ENCODE results near the gene CERS6.

DNA sequence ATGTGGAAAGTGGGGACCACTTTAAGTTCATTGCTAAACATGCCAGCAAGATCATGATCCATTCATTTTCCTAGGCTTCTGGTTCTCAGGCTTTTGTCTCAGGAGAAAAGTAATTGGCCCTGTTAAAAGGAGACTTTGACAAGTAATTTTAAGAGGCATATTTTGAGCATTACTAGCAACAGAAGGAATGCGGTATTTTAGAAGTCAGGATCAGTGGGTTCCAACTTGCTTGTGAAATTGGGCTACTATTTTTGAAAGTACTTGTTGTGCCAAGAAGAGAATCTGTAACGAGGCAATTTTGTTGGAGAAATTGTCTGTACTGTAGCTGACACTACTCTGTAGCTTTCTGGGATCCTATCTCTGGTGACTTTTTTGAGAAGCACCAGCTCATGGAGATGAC is 59.4 kb downstream of the CERS6 start:
- TF ChIP-seq, protein P1, sequence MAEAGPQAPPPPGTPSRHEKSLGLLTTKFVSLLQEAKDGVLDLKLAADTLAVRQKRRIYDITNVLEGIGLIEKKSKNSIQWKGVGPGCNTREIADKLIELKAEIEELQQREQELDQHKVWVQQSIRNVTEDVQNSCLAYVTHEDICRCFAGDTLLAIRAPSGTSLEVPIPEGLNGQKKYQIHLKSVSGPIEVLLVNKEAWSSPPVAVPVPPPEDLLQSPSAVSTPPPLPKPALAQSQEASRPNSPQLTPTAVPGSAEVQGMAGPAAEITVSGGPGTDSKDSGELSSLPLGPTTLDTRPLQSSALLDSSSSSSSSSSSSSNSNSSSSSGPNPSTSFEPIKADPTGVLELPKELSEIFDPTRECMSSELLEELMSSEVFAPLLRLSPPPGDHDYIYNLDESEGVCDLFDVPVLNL (IDR thresholded peaks at IDR 0.05; ENCODE audit: low read depth, low read length) = no peak
- TF ChIP-seq, protein P2, sequence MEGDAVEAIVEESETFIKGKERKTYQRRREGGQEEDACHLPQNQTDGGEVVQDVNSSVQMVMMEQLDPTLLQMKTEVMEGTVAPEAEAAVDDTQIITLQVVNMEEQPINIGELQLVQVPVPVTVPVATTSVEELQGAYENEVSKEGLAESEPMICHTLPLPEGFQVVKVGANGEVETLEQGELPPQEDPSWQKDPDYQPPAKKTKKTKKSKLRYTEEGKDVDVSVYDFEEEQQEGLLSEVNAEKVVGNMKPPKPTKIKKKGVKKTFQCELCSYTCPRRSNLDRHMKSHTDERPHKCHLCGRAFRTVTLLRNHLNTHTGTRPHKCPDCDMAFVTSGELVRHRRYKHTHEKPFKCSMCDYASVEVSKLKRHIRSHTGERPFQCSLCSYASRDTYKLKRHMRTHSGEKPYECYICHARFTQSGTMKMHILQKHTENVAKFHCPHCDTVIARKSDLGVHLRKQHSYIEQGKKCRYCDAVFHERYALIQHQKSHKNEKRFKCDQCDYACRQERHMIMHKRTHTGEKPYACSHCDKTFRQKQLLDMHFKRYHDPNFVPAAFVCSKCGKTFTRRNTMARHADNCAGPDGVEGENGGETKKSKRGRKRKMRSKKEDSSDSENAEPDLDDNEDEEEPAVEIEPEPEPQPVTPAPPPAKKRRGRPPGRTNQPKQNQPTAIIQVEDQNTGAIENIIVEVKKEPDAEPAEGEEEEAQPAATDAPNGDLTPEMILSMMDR (IDR thresholded peaks at IDR 0.05 in 2 of 3, conservative IDR thresholded peaks at IDR 0.05 in 1 of 3; ENCODE audit: control insufficient read depth in 2 of 3, extremely low read depth in 1 of 3, insufficient read depth in 1 of 3, low read depth in 3 of 3, low read length in 3 of 3) = no peak
- TF ChIP-seq CEBPB (IDR thresholded peaks at IDR 0.05; ENCODE audit: borderline replicate concordance in 1 of 2, low read depth in 2 of 2, low read length in 2 of 2) = no peak
- TF ChIP-seq SMC3 (IDR thresholded peaks at IDR 0.05; ENCODE audit: borderline replicate concordance, low read length) = no peak
- TF ChIP-seq, protein P3, sequence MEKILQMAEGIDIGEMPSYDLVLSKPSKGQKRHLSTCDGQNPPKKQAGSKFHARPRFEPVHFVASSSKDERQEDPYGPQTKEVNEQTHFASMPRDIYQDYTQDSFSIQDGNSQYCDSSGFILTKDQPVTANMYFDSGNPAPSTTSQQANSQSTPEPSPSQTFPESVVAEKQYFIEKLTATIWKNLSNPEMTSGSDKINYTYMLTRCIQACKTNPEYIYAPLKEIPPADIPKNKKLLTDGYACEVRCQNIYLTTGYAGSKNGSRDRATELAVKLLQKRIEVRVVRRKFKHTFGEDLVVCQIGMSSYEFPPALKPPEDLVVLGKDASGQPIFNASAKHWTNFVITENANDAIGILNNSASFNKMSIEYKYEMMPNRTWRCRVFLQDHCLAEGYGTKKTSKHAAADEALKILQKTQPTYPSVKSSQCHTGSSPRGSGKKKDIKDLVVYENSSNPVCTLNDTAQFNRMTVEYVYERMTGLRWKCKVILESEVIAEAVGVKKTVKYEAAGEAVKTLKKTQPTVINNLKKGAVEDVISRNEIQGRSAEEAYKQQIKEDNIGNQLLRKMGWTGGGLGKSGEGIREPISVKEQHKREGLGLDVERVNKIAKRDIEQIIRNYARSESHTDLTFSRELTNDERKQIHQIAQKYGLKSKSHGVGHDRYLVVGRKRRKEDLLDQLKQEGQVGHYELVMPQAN (conservative IDR thresholded peaks at IDR 0.05) = no peak
- TF ChIP-seq, protein P4, sequence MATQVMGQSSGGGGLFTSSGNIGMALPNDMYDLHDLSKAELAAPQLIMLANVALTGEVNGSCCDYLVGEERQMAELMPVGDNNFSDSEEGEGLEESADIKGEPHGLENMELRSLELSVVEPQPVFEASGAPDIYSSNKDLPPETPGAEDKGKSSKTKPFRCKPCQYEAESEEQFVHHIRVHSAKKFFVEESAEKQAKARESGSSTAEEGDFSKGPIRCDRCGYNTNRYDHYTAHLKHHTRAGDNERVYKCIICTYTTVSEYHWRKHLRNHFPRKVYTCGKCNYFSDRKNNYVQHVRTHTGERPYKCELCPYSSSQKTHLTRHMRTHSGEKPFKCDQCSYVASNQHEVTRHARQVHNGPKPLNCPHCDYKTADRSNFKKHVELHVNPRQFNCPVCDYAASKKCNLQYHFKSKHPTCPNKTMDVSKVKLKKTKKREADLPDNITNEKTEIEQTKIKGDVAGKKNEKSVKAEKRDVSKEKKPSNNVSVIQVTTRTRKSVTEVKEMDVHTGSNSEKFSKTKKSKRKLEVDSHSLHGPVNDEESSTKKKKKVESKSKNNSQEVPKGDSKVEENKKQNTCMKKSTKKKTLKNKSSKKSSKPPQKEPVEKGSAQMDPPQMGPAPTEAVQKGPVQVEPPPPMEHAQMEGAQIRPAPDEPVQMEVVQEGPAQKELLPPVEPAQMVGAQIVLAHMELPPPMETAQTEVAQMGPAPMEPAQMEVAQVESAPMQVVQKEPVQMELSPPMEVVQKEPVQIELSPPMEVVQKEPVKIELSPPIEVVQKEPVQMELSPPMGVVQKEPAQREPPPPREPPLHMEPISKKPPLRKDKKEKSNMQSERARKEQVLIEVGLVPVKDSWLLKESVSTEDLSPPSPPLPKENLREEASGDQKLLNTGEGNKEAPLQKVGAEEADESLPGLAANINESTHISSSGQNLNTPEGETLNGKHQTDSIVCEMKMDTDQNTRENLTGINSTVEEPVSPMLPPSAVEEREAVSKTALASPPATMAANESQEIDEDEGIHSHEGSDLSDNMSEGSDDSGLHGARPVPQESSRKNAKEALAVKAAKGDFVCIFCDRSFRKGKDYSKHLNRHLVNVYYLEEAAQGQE (IDR thresholded peaks at IDR 0.05; ENCODE audit: low read depth, low read length) = no peak
- TF ChIP-seq EP300 (IDR thresholded peaks at IDR 0.05; ENCODE audit: borderline replicate concordance in 1 of 2, control insufficient read depth in 1 of 2, low read depth in 2 of 2, low read length in 2 of 2) = no peak

All from GM12878 (cell line).